Osteocyte (in vitro differentiated cells): Measurements from ENCODE around the gene ASXL1. TPM values are rescaled to one million over a fixed set of nuclear protein-coding genes. Genes with fewer than 3 reads are reported as not detected.

Experiments
- DNase-seq: peaks from one replicate; pipeline ENCODE4 v3.0.0; 2021; ENCODE audit warnings: mixed read lengths; ENCODE audit not compliant: unreplicated experiment; ENCODE audit errors: extremely low spot score
- H3K27ac Mint-ChIP-seq: one replicate; pipeline ENCODE4 v1.8.0; 2021; ENCODE audit warnings: mild to moderate bottlenecking, mixed read lengths; ENCODE audit not compliant: unreplicated experiment
- H3K27me3 Mint-ChIP-seq: one replicate; pipeline ENCODE4 v1.8.0; 2021; ENCODE audit warnings: mixed read lengths; ENCODE audit not compliant: unreplicated experiment
- H3K36me3 Mint-ChIP-seq: one replicate; pipeline ENCODE4 v1.8.0; 2021; ENCODE audit warnings: mixed read lengths; ENCODE audit not compliant: unreplicated experiment
- H3K4me1 Mint-ChIP-seq: one replicate; pipeline ENCODE4 v1.8.0; 2021; ENCODE audit warnings: mixed read lengths; ENCODE audit not compliant: unreplicated experiment
- H3K4me3 Mint-ChIP-seq: one replicate; pipeline ENCODE4 v1.8.0; 2021; ENCODE audit warnings: mild to moderate bottlenecking, moderate library complexity, mixed read lengths; ENCODE audit not compliant: unreplicated experiment
- H3K9me3 Mint-ChIP-seq: one replicate; pipeline ENCODE4 v1.8.0; 2021; ENCODE audit warnings: mixed read lengths; ENCODE audit not compliant: unreplicated experiment
- CTCF ChIP-seq: fragments of 200-600 bp; sonication (generic); IDR thresholded peaks from 2 replicates; pipeline ENCODE4 v1.5.0; 2021; ENCODE audit warnings: antibody characterized with exemption, mild to moderate bottlenecking, moderate library complexity
- total RNA-seq: library from RNA; stranded (reverse); gene quantifications from 2 replicates; pipeline ENCODE4 v1.2.1, GENCODE V29; 2021

ASXL1 gene
- total RNA-seq, 1 donor from 2014 or later: 76.8 TPM

GRCh38 chr20:32460683-32461320 lies 102.7 kb downstream of the ASXL1 start:
- TF ChIP-seq CTCF: no peak
- Mint-ChIP-seq H3K27ac (no peak overlapping the region), H3K4me1 (peaks cover 25% of the 10 kb centered on the region), H3K4me3 (no peak overlapping the region), H3K36me3 (peaks cover 2% of the 10 kb centered on the region), H3K9me3 (no peaks in the 10 kb centered on the region), H3K27me3 (no peaks in the 10 kb centered on the region)
- DNase-seq: no peak

- Mint-ChIP-seq H3K9me3 (no peaks in the 10 kb centered on the region), H3K4me1 (peaks cover 33% of the 10 kb centered on the region), H3K27me3 (no peaks in the 10 kb centered on the region), H3K36me3 (peaks cover 2% of the 10 kb centered on the region), H3K4me3 (no peak overlapping the region), H3K27ac (no peak overlapping the region)
- DNase-seq: no peak
- no peak for TF ChIP-seq CTCF
These were observed 103.9 kb downstream of the ASXL1 start for GRCh38 chr20:32461836-32462600.

- Mint-ChIP-seq H3K27ac (no peak overlapping the region), H3K27me3 (no peaks in the 10 kb centered on the region), H3K4me3 (no peak overlapping the region), H3K9me3 (no peaks in the 10 kb centered on the region), H3K36me3 (peaks cover 2% of the 10 kb centered on the region), H3K4me1 (peaks cover 33% of the 10 kb centered on the region)
- no peak for DNase-seq
- no peak for TF ChIP-seq CTCF
These were observed 104.9 kb downstream of the ASXL1 start for GRCh38 chr20:32462900-32463641.

GRCh38 chr20:32463642-32464400 lies 105.7 kb downstream of the ASXL1 start:
- no peak for TF ChIP-seq CTCF
- Mint-ChIP-seq H3K27me3 (no peaks in the 10 kb centered on the region), H3K27ac (no peak overlapping the region), H3K4me3 (no peak overlapping the region), H3K4me1 (peaks cover 26% of the 10 kb centered on the region), H3K36me3 (peaks cover 2% of the 10 kb centered on the region), H3K9me3 (no peaks in the 10 kb centered on the region)
- DNase-seq: no peak
